ENCODE results near the gene GPR65.

The GPR65 gene

DNA sequence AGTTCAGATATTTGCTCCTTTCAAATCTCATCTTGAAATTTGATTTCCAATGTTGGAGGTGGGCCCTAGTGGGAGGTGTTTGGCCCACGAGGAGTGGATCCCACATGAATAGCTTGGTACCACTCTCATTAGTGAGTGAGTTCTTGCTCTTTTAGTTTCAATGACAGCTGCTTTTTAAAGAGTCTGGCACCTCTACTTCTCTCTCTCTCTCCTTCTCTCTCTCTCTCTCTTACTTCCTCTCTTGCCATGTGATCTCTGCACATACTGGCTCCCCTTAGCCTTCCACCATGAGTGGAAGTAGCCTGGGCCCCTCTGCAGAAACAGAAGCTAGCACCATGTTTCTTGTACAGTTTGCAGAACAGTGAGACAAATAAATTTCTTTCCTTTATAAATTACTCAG is 25.1 kb downstream of the GPR65 start:
- no peaks in the 10 kb centered on the region for H3K36me3 ChIP-seq (ENCODE audit: insufficient read depth, low read length)
- no peaks in the 10 kb centered on the region for H4K20me1 ChIP-seq (ENCODE audit: insufficient read depth, low read length, poor library complexity, severe bottlenecking)
- no peak overlapping the region for H3K9ac ChIP-seq (ENCODE audit: low read depth, low read length, poor library complexity, severe bottlenecking)
- no peak for TF ChIP-seq EZH2phosphoT487 (IDR thresholded peaks at IDR 0.05; ENCODE audit: borderline replicate concordance)
- TF ChIP-seq, protein P1, sequence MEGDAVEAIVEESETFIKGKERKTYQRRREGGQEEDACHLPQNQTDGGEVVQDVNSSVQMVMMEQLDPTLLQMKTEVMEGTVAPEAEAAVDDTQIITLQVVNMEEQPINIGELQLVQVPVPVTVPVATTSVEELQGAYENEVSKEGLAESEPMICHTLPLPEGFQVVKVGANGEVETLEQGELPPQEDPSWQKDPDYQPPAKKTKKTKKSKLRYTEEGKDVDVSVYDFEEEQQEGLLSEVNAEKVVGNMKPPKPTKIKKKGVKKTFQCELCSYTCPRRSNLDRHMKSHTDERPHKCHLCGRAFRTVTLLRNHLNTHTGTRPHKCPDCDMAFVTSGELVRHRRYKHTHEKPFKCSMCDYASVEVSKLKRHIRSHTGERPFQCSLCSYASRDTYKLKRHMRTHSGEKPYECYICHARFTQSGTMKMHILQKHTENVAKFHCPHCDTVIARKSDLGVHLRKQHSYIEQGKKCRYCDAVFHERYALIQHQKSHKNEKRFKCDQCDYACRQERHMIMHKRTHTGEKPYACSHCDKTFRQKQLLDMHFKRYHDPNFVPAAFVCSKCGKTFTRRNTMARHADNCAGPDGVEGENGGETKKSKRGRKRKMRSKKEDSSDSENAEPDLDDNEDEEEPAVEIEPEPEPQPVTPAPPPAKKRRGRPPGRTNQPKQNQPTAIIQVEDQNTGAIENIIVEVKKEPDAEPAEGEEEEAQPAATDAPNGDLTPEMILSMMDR (conservative IDR thresholded peaks at IDR 0.05; ENCODE audit: low read length): no peak
- H3K4me1 ChIP-seq (ENCODE audit: insufficient read depth, low read length, poor library complexity, severe bottlenecking): peaks cover 24% of the 10 kb centered on the region
- H2AFZ ChIP-seq (ENCODE audit: low read length): peak overlapping the region; percentile 34
- H3K9me2 ChIP-seq (replicated peaks; ENCODE audit: low read depth, low read length): no peaks in the 10 kb centered on the region
- H3F3A ChIP-seq (ENCODE audit: low read depth): no peaks in the 10 kb centered on the region
- no peaks in the 10 kb centered on the region for H3K79me2 ChIP-seq (ENCODE audit: insufficient read depth, low read length)
- no peak overlapping the region for H3K4me3 ChIP-seq (ENCODE audit: low read length, poor library complexity, severe bottlenecking)
- H3K9me3 ChIP-seq (ENCODE audit: insufficient read depth, low read depth, low read length): no peaks in the 10 kb centered on the region
- no peaks in the 10 kb centered on the region for H3K27me3 ChIP-seq (ENCODE audit: insufficient read depth, low read length, poor library complexity, severe bottlenecking)
- peak overlapping the region; percentile 18 for H3K4me2 ChIP-seq (ENCODE audit: low read depth, low read length, poor library complexity, severe bottlenecking)

DNA sequence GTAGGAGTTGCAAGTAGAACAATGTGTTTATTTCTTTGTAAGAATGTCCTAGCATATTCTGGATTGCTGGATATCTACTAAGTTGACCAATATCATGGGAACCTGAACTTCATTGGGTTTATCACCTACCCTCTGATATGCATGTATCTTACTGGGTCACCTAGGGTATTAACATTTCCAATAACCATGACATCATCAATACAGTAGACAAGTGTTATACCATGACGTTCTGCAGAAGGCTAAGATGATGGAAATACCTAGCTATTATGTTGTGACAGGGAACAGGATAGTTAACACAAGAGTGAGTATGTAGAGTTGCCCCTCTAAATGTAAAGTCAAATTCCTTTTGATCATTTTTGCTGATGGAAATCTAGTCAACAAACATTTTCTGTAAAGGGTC is 26.0 kb downstream of the GPR65 start:
- H4K20me1 ChIP-seq (ENCODE audit: insufficient read depth, low read length, poor library complexity, severe bottlenecking): no peaks in the 10 kb centered on the region
- no peak overlapping the region for H3K4me2 ChIP-seq (ENCODE audit: low read depth, low read length, poor library complexity, severe bottlenecking)
- H3K27me3 ChIP-seq (ENCODE audit: insufficient read depth, low read length, poor library complexity, severe bottlenecking): no peaks in the 10 kb centered on the region
- H3K36me3 ChIP-seq (ENCODE audit: insufficient read depth, low read length): no peaks in the 10 kb centered on the region
- H3K4me3 ChIP-seq (ENCODE audit: low read length, poor library complexity, severe bottlenecking): no peak overlapping the region
- H3K4me1 ChIP-seq (ENCODE audit: insufficient read depth, low read length, poor library complexity, severe bottlenecking): peaks cover 24% of the 10 kb centered on the region
- no peak overlapping the region for H3K9ac ChIP-seq (ENCODE audit: low read depth, low read length, poor library complexity, severe bottlenecking)
- H3F3A ChIP-seq (ENCODE audit: low read depth): no peaks in the 10 kb centered on the region
- H3K9me2 ChIP-seq (replicated peaks; ENCODE audit: low read depth, low read length): no peaks in the 10 kb centered on the region
- H3K79me2 ChIP-seq (ENCODE audit: insufficient read depth, low read length): no peaks in the 10 kb centered on the region
- no peaks in the 10 kb centered on the region for H3K9me3 ChIP-seq (ENCODE audit: insufficient read depth, low read depth, low read length)
- TF ChIP-seq, protein P1 (conservative IDR thresholded peaks at IDR 0.05; ENCODE audit: low read length): no peak
- no peak for TF ChIP-seq EZH2phosphoT487 (IDR thresholded peaks at IDR 0.05; ENCODE audit: borderline replicate concordance)
- no peak overlapping the region for H2AFZ ChIP-seq (ENCODE audit: low read length)

DNA sequence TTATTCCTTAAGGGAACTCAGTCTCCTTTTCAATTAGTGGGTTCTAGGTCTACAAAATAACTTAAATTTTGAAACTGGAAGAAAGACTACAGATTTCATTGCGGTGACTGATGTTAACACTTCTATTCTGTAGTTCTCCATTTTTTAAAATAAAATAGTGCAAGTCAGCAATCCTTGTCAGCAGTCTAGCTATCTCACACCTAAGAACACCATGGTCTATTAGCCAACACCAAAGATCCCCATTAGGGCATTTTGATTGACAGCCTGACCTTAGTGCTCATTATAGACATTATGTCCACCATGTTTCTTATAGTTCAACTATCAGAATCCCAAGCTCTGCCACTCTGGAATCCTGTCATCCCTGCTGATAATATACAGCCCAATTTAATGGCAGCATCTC is 27.4 kb downstream of the GPR65 start:
- no peaks in the 10 kb centered on the region for H3K79me2 ChIP-seq (ENCODE audit: insufficient read depth, low read length)
- H3K4me2 ChIP-seq (ENCODE audit: low read depth, low read length, poor library complexity, severe bottlenecking): no peak overlapping the region
- TF ChIP-seq, protein P1 (conservative IDR thresholded peaks at IDR 0.05; ENCODE audit: low read length): no peak
- TF ChIP-seq EZH2phosphoT487 (IDR thresholded peaks at IDR 0.05; ENCODE audit: borderline replicate concordance): no peak
- H3K9me2 ChIP-seq (replicated peaks; ENCODE audit: low read depth, low read length): no peaks in the 10 kb centered on the region
- no peaks in the 10 kb centered on the region for H3K27me3 ChIP-seq (ENCODE audit: insufficient read depth, low read length, poor library complexity, severe bottlenecking)
- H3K4me3 ChIP-seq (ENCODE audit: low read length, poor library complexity, severe bottlenecking): no peak overlapping the region
- no peak overlapping the region for H3K9ac ChIP-seq (ENCODE audit: low read depth, low read length, poor library complexity, severe bottlenecking)
- H4K20me1 ChIP-seq (ENCODE audit: insufficient read depth, low read length, poor library complexity, severe bottlenecking): no peaks in the 10 kb centered on the region
- peaks cover 12% of the 10 kb centered on the region for H3K4me1 ChIP-seq (ENCODE audit: insufficient read depth, low read length, poor library complexity, severe bottlenecking)
- no peak overlapping the region for H2AFZ ChIP-seq (ENCODE audit: low read length)
- H3K9me3 ChIP-seq (ENCODE audit: insufficient read depth, low read depth, low read length): no peaks in the 10 kb centered on the region
- no peaks in the 10 kb centered on the region for H3K36me3 ChIP-seq (ENCODE audit: insufficient read depth, low read length)
- no peaks in the 10 kb centered on the region for H3F3A ChIP-seq (ENCODE audit: low read depth)
